GM13977 (cell line): ENCODE results near the gene HM13.

Experiments used
- DNase-seq: peaks from one replicate; pipeline ENCODE4 v3.0.0; 2012; ENCODE audit warnings: low spot score
- CTCF ChIP-seq: IDR thresholded peaks from 2 replicates; pipeline ENCODE4 v1.5.1; 2012; ENCODE audit warnings: mild to moderate bottlenecking, control low read depth; ENCODE audit not compliant: insufficient read depth; ENCODE audit errors: extremely low read depth, missing control alignments
- in situ Hi-C: fragments of 300-500 bp; cut with MboI; formaldehyde crosslinking; loops from one replicate; pipeline ENCODE4 v1.12.0; 2022; ENCODE audit warnings: low sequenced_read_pairs, low pct_unique_long_range_greater_than_20kb, mixed read lengths, inconsistent platforms; ENCODE audit not compliant: unreplicated experiment

The HM13 gene

GRCh38 chr20:31615416-31615815 lies 101.2 kb downstream of the HM13 start:
- in situ Hi-C loops, result no loop called here
- DNase-seq, result no peak

DNA sequence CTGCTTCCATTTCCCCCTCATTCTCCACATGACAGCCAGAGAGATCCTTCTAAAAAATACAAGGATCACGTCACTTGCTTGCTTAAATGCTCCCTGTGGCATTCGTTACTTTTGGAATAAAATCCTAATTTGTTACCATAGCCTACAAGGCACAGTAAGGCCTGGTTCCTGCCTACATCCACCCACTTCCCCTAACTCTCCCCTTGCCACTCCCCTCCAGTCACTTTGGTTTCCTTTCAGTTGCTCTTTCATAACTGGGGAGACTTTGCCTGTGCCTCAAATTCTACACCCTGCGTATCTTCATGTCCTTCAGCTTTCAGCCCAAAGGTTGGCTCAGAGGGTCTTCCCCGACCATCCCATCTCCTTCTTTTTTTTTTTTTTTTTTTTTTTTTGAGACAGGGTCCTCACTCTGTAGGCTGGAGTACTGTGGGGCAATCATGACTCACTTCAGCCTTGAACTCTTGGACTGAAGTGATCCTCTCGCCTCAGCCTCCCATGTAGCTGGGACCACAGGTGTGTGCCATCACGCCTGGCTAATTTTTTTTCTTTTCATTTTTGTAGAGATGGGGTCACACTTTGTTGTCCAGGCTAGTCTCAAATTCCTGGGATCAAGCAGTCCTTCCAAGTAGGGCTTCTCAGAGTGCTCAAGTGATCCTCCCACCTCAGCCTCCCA lies 103.3 kb downstream of the HM13 start:
- TF ChIP-seq CTCF, result no peak
- DNase-seq, result no peak
- in situ Hi-C loops, result no loop called here

More at GRCh38 chr20:31615416-31615815, 101.2 kb downstream of the HM13 start:
- TF ChIP-seq CTCF, result no peak
